GM12872 (cell line): Measurements from ENCODE around the gene CD86.

Source experiments
- TF ChIP-seq, protein P1 (sequence below): IDR thresholded peaks from 3 replicates; pipeline ENCODE4 v1.5.1; 2011; ENCODE audit warnings: low read depth, mild to moderate bottlenecking, low read length, moderate library complexity; ENCODE audit not compliant: insufficient read depth

Gene CD86

DNA sequence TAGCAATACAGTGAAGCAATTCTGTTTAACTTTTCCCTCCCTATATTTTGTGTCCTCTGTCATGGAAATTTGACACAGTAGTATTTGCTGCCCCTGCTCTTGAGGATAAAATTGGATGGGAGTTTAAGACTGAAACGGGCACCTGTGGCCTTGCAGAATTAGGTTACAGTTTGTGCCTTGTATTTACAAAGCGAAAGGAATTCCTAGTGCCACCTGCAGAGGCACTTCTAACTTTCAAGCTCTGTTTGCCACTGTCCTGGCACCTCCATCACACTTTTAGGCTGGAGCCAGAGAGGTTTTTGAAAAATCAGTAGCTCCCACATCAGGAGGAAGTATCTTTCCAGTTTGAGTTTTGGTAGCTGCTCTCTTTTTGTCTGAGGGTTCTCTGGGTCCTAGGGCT is 39.5 kb downstream of the CD86 start:
- TF ChIP-seq, protein P1, sequence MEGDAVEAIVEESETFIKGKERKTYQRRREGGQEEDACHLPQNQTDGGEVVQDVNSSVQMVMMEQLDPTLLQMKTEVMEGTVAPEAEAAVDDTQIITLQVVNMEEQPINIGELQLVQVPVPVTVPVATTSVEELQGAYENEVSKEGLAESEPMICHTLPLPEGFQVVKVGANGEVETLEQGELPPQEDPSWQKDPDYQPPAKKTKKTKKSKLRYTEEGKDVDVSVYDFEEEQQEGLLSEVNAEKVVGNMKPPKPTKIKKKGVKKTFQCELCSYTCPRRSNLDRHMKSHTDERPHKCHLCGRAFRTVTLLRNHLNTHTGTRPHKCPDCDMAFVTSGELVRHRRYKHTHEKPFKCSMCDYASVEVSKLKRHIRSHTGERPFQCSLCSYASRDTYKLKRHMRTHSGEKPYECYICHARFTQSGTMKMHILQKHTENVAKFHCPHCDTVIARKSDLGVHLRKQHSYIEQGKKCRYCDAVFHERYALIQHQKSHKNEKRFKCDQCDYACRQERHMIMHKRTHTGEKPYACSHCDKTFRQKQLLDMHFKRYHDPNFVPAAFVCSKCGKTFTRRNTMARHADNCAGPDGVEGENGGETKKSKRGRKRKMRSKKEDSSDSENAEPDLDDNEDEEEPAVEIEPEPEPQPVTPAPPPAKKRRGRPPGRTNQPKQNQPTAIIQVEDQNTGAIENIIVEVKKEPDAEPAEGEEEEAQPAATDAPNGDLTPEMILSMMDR: no peak

DNA sequence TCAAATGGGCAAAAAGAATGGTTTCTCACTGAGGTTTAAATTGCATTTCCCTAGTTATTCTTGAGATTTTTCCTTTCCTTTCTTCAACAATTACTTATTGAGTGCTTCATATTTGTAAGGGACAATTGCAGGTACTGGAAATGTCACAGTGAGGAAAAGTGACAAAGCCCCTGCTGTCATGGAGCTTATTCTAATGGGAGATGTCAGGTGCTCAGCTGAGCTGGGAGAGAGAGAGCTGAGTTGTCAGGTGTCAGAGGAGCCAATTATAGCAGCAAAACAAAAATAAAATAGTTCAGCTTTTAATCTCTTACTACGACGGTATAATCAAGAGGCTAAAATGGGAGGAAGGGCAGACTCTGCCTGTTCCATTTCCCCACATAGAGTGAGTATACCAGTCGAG is 42.0 kb downstream of the CD86 start:
- TF ChIP-seq, protein P1: no peak

DNA sequence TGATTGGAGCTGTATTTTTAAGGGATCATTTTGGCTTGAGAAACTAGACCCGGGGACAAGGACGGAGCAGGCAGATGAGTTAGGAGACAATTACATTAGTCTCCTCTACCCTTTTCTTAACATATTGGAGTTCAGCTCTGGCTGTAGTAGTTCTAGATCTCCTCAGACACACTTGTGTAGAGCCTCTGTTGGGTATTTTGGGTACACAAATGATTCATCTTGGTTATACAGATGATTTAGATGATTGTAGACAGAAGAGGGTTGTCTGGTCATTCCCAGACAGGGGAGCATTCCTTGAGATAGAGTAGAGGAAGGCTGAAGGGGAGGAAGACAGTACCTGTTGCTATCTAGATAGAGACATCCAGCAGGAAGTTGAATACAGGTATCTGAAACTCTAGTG is 43.4 kb downstream of the CD86 start:
- TF ChIP-seq, protein P1: no peak

DNA sequence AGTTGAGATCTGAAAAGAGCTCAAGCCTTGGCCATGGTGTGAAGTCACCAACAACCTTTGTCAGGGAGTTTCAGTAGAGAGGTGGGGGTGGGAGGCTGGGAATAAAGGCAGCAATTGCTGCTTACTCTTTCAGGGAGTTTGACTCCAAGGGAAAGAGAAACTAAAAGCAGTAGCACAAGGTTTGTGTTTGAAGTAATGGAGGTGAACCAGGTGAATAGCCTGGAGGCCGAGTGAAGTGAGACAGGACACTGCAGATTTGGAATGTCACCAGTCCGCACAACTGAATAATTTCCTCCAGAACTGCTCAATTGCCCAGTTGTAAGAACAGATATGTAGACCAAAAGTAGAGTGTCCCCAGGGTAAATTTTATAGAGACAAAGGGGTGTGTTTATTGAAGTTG is 44.1 kb downstream of the CD86 start:
- TF ChIP-seq, protein P1: no peak

DNA sequence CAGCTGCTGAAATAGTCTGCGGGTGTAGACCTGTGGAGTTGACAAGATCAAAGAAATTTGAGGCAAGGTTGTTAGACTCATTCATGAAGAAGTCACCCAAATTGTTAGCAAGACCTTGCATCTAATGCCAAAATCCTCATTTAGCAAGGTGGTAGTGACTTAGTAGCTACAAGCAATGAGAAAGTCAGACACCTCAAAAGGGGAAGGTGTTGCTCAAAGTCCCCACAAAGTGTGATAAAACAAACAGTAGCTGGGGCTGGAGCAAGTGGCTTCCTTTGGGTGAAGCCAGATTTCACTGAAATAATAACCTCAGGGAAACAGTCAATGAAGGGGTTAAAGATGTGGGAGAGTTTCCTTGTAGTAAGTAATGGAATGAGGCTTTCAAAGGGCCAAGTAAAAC is 44.9 kb downstream of the CD86 start:
- TF ChIP-seq, protein P1: no peak

DNA sequence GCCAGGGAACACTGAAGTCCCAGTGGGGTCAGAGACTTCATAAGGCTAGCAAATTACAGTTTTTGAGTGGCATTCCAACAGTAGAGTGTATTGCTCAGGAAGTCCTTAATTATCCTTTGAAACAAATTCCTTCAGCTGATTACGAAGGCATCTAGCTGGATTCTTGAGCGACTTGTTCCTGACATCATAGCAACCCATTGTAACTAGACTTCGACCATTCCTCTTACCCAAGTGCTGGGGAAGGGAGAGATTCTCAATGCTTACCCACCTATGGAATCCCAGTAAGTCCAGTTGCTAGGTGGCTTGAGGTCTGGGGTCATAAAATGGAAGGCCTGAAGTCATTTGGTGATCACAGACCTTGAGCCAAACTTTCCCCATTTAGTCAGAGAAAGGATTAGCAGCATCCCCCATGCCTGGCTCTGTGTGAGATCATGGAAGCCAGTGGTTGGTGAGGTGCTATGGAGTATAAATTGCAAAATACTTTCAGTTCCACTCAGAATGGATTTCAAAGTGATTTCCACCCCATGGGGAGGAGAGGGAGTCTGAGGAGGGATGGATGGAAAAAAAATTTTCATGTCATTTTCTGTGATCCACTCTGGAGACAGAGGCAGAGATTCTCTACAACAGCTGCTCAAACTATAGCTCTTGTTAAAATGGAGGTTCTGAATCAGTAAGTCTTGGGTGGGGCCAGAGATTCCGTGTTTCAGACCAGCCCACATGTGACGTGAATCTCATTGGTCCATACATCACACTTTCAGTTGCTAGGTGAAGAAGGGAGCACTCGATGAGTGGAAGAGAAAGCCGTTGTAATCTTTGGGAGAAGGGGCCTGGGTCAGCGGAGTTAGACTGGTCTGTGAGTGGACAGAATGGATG is 45.7 kb downstream of the CD86 start:
- TF ChIP-seq, protein P1: no peak

DNA sequence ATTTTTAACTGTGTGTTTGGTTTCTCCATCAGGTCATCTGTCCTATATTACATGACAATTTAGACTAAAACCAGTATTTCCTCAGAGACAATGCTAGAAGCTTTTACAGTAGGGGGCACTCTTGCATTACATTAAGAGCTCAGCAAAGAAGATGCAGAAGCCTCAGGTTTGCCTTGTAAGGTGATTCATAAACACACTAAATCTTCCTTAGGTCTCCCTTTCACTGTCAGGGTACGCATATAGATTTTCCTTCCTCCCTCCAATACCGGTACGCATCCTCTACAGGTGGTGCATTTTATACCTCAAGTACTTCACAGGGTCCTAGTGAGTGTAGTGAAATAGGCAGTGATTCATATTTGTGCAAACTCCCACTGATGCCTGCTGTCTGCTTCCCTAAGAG is 46.5 kb downstream of the CD86 start:
- TF ChIP-seq, protein P1: peak; percentile 61
